Parathyroid adenoma (tissue), 2 donors: Measurements from ENCODE around the gene SOWAHC.

Experiments
- H2AFZ ChIP-seq: fragments of 300-600 bp; sonication (generic); one replicate; pipeline ENCODE4 v1.7.0; 2017; ENCODE audit warnings: antibody characterized with exemption, mild to moderate bottlenecking
- H3K27ac ChIP-seq: fragments of 300-600 bp; sonication (generic); one replicate; pipeline ENCODE4 v1.7.0; 2017
- H3K27me3 ChIP-seq: fragments of 300-600 bp; sonication (generic); one replicate; pipeline ENCODE4 v1.7.0; 2017; ENCODE audit warnings: low read length; ENCODE audit not compliant: control insufficient read depth, insufficient read depth
- H3K36me3 ChIP-seq: fragments of 300-600 bp; sonication (generic); one replicate; pipeline ENCODE4 v1.7.0; 2017; ENCODE audit warnings: low read length; ENCODE audit not compliant: control insufficient read depth, insufficient read depth
- H3K4me1 ChIP-seq: fragments of 300-600 bp; sonication (generic); one replicate; pipeline ENCODE4 v1.7.0; 2017; ENCODE audit warnings: control low read depth
- H3K4me2 ChIP-seq: fragments of 300-600 bp; sonication (generic); one replicate; pipeline ENCODE4 v1.7.0; 2017; ENCODE audit warnings: low read length
- H3K4me3 ChIP-seq: fragments of 300-600 bp; sonication (generic); one replicate; pipeline ENCODE4 v1.7.0; 2017; ENCODE audit warnings: low read depth, low read length
- H3K79me2 ChIP-seq: fragments of 300-600 bp; sonication (generic); one replicate; pipeline ENCODE4 v1.7.0; 2017; ENCODE audit warnings: control low read depth
- H3K9ac ChIP-seq: fragments of 300-600 bp; sonication (generic); one replicate; pipeline ENCODE4 v1.7.0; 2017; ENCODE audit warnings: mild to moderate bottlenecking
- H3K9me3 ChIP-seq: fragments of 300-600 bp; sonication (generic); one replicate; pipeline ENCODE4 v1.7.0; 2017; ENCODE audit warnings: low read length; ENCODE audit not compliant: control insufficient read depth
- CTCF ChIP-seq: fragments of 300-600 bp; sonication (generic); IDR thresholded peaks from one replicate; pipeline ENCODE4 v1.7.0; 2017; ENCODE audit warnings: antibody characterized with exemption, mild to moderate bottlenecking
- donor health status: primary hyperparathyroidism.

The SOWAHC gene

DNA sequence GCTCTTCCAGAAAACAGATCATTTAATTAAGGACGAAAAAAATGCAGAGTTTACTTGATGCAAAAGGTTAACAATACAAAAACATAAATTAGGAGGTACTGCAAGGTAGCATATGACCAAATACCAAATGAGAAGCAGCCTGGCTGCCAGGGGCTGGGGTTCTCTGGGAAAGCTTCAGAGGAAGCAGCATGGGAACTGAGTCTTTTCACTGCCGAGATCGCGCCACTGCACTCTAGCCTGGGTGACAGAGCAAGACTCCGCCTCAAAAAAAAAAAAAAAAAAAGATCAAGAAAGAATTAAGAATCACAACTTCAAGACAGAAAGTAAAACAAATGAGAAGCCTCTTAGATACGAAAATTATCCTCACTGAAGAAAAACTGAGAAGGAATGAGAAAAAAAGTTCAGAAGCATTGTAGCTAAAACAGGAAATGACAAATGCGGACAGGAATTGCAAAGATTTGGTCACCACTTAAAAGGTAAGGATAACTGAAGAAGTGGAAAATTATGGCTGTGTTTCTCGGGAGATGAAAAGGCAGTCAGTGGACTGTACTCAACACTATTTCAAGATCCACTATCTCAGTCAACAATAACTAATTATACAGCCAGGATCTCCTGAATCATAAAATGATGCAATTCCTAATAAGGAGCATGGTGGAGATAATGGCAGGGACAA lies 4.7 kb upstream of the SOWAHC start:
- no peak overlapping the region for H3K9ac ChIP-seq
- H3K36me3 ChIP-seq = no peaks in the 10 kb centered on the region
- H3K79me2 ChIP-seq = peaks cover 10% of the 10 kb centered on the region
- TF ChIP-seq CTCF = no peak
- H3K4me1 ChIP-seq = peaks cover 3% of the 10 kb centered on the region
- H3K27ac ChIP-seq = no peak overlapping the region
- no peak overlapping the region for H2AFZ ChIP-seq
- H3K4me3 ChIP-seq = no peak overlapping the region
- no peaks in the 10 kb centered on the region for H3K9me3 ChIP-seq
- no peak overlapping the region for H3K4me2 ChIP-seq
- no peaks in the 10 kb centered on the region for H3K27me3 ChIP-seq

DNA sequence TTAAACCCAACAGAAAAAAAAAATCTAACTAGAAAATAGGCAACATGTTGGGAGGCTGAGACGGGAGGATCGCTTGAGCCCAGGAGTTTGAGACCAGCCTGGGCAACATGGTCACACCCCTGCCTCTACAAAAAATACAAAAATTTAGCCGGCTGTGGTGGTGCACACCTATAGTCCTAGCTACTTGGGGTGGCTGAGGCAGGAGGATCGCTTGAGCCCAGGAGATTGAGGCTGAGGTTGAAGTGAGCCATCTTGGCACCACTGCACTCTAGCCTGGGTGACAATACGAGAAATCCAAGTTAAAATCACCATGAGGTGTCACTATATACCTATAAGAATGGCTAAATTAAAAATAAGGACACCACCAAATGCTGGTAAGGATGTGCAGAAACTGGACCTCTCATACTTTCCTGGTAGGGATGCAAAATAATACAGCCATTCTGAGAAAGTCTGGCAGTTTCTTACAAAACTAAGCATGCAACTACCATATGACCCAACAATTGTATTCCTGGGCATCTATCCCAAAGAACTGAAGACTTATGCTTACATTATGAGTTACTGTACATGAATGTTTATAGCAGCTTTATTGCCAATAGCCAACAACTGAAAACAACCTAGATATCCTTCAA lies 2.6 kb upstream of the SOWAHC start:
- H3K4me2 ChIP-seq = no peak overlapping the region
- TF ChIP-seq CTCF = no peak
- peaks cover 3% of the 10 kb centered on the region for H3K4me1 ChIP-seq
- H3K9me3 ChIP-seq = no peaks in the 10 kb centered on the region
- H3K27me3 ChIP-seq = no peaks in the 10 kb centered on the region
- no peak overlapping the region for H3K27ac ChIP-seq
- H2AFZ ChIP-seq = no peak overlapping the region
- peaks cover 10% of the 10 kb centered on the region for H3K79me2 ChIP-seq
- no peak overlapping the region for H3K9ac ChIP-seq
- no peak overlapping the region for H3K4me3 ChIP-seq
- no peaks in the 10 kb centered on the region for H3K36me3 ChIP-seq

- peaks cover 3% of the 10 kb centered on the region for H3K4me1 ChIP-seq
Observed at GRCh38 chr2:109613081-109613921, 863 bp upstream of the SOWAHC start.

More at GRCh38 chr2:109613081-109613921, 863 bp upstream of the SOWAHC start:
- Histone ChIP-seq H3K36me3 (no peaks in the 10 kb centered on the region), H3K9ac (peak overlapping the region; percentile 23), H3K27ac (peak overlapping the region; percentile 91), H3K27me3 (no peaks in the 10 kb centered on the region), H2AFZ (peak overlapping the region; percentile 69), H3K79me2 (peaks cover 10% of the 10 kb centered on the region), H3K9me3 (no peaks in the 10 kb centered on the region), H3K4me2 (peak overlapping the region; percentile 59), H3K4me3 (peak overlapping the region; percentile 56)
- TF ChIP-seq CTCF = no peak
